ENCODE results near the gene PAK2. TPM values are rescaled to one million over a fixed set of nuclear protein-coding genes. Genes with fewer than 3 reads are reported as not detected.
"Not testable (repeated sequence)": the region's sequence is repeated elsewhere in the genome, so short reads cannot be mapped to it uniquely, and the experiment has no call there.

PAK2 gene
- total RNA-seq, 1 donor from 2014 or later: 37.4 TPM

GRCh38 chr3:196777836-196778235, 38.2 kb downstream of the PAK2 start:
- DNase-seq (ENCODE audit: low spot score): no peak
- ATAC-seq: no peak

- DNase-seq (ENCODE audit: low spot score) (no peak), ATAC-seq (no peak)
Measured at GRCh38 chr3:196778755-196779154, 39.1 kb downstream of the PAK2 start.

GRCh38 chr3:196782511-196782910, 42.9 kb downstream of the PAK2 start:
- ATAC-seq: no peak
- no peak for DNase-seq (ENCODE audit: low spot score)

- no peak for ATAC-seq
- no peak for DNase-seq (ENCODE audit: low spot score)
Measured at GRCh38 chr3:196788528-196788927, 48.9 kb downstream of the PAK2 start.

GRCh38 chr3:196789885-196790359, 50.3 kb downstream of the PAK2 start:
- DNase-seq (ENCODE audit: low spot score): no peak

GRCh38 chr3:196790636-196791035, 51.0 kb downstream of the PAK2 start:
- ATAC-seq: no peak

More at GRCh38 chr3:196789885-196790359, 50.3 kb downstream of the PAK2 start:
- ATAC-seq: no peak

GRCh38 chr3:196792771-196793170, 53.1 kb downstream of the PAK2 start:
- no peak for DNase-seq (ENCODE audit: low spot score)
- peak; percentile 88 for ATAC-seq

More at GRCh38 chr3:196790636-196791035, 51.0 kb downstream of the PAK2 start:
- DNase-seq (ENCODE audit: low spot score): no peak

GRCh38 chr3:196793246-196793645, 53.6 kb downstream of the PAK2 start:
- no peak for DNase-seq (ENCODE audit: low spot score)
- ATAC-seq: peak; percentile 29

- DNase-seq (ENCODE audit: low spot score) (no peak), ATAC-seq (no peak)
Measured at GRCh38 chr3:196794467-196794866, 54.8 kb downstream of the PAK2 start.

GRCh38 chr3:196796317-196796716, 56.7 kb downstream of the PAK2 start:
- ATAC-seq (no peak), DNase-seq (ENCODE audit: low spot score) (no peak)

- DNase-seq (ENCODE audit: low spot score): no peak
- no peak for ATAC-seq
Measured at GRCh38 chr3:196800742-196801434, 61.2 kb downstream of the PAK2 start.

GRCh38 chr3:196803891-196804468, 64.3 kb downstream of the PAK2 start:
- no peak for DNase-seq (ENCODE audit: low spot score)
- no peak for ATAC-seq

- ATAC-seq: no peak
- DNase-seq (ENCODE audit: low spot score): no peak
Measured at GRCh38 chr3:196804773-196805172, 65.1 kb downstream of the PAK2 start.

GRCh38 chr3:196810963-196811581, 71.4 kb downstream of the PAK2 start:
- ATAC-seq: no peak

GRCh38 chr3:196812853-196813252, 73.2 kb downstream of the PAK2 start:
- DNase-seq (ENCODE audit: low spot score) (no peak), ATAC-seq (no peak)

More at GRCh38 chr3:196810963-196811581, 71.4 kb downstream of the PAK2 start:
- no peak for DNase-seq (ENCODE audit: low spot score)

GRCh38 chr3:196813903-196814302, 74.2 kb downstream of the PAK2 start:
- ATAC-seq: no peak
- DNase-seq (ENCODE audit: low spot score): no peak

GRCh38 chr3:196821806-196822355, 82.2 kb downstream of the PAK2 start:
- DNase-seq (ENCODE audit: low spot score): no peak

GRCh38 chr3:196829651-196830050, 90.0 kb downstream of the PAK2 start:
- not testable (repeated sequence) for ATAC-seq; DNase-seq (ENCODE audit: low spot score)

More at GRCh38 chr3:196821806-196822355, 82.2 kb downstream of the PAK2 start:
- no peak for ATAC-seq

GRCh38 chr3:196835086-196835485, 95.4 kb downstream of the PAK2 start:
- ATAC-seq: peak; percentile 53

GRCh38 chr3:196836626-196837025, 97.0 kb downstream of the PAK2 start:
- DNase-seq (ENCODE audit: low spot score): not testable (repeated sequence)

More at GRCh38 chr3:196835086-196835485, 95.4 kb downstream of the PAK2 start:
- DNase-seq (ENCODE audit: low spot score): no peak

GRCh38 chr3:196837819-196838420, 98.3 kb downstream of the PAK2 start:
- ATAC-seq: peak; percentile 82
- peak; percentile 65 for DNase-seq (ENCODE audit: low spot score)

More at GRCh38 chr3:196836626-196837025, 97.0 kb downstream of the PAK2 start:
- ATAC-seq: not testable (repeated sequence)

Data from left lobe of liver (tissue), 2 donors.